GM18508 (cell line): ENCODE results near the gene BMAL1.

Experiments
- ATAC-seq: cut with Tn5 transposase; IDR thresholded peaks from one replicate; pipeline ENCODE4 v1.9.1; 2021; ENCODE audit warnings: moderate number of reproducible peaks; ENCODE audit not compliant: insufficient read depth, unreplicated experiment

BMAL1 gene

DNA sequence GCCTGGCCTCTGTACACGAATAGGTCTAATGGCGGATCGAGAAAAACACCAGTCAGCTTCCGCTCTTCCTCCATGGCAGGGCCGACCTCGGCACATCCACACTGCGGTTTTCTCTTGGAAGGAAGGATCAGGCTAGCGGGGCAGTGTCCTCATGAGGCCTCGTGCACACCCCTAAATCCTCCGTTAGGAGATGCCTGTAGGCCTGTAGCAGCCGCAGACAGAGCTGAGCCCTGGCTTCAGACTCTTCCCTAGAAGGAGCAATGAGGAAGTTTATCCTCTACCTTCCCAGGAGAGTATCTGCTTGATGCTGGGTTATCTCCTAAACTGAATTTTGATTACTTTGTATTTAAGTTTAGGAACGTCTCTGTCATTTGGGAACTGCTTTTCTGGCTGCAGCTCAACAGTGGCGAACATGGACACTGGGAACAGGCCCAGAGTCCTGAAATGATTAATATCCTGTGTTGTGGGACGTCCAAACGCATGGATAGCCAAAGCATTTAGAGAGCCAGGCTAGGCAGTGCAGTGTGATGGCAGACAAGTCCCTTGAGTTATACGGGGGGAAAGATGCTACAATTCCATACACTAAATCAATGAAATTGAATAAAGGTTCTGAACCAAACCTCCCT is 16.5 kb upstream of the BMAL1 start:
- ATAC-seq: no peak

DNA sequence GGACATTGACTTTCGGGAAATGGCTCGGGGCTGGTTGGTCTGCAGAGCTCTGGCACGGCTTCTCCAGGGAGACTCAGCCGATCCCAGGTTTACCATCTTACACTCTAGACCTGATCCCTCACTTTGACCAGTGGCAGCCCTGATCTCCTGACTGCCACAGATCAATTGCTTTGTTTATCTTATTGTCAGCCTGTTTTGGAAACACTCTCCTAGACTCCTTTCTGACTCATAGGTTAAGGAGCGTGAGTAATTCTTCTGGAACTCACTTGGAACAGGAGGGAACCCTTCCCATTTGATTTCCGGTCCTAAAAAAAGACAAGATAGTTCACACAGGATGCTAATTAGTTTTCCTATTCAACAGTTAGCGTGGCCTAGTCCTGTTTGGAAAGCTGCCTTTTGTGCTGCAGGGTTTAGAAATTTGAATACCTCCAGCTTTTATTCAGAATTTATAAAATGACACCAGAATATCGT is 16.0 kb upstream of the BMAL1 start:
- ATAC-seq: no peak

DNA sequence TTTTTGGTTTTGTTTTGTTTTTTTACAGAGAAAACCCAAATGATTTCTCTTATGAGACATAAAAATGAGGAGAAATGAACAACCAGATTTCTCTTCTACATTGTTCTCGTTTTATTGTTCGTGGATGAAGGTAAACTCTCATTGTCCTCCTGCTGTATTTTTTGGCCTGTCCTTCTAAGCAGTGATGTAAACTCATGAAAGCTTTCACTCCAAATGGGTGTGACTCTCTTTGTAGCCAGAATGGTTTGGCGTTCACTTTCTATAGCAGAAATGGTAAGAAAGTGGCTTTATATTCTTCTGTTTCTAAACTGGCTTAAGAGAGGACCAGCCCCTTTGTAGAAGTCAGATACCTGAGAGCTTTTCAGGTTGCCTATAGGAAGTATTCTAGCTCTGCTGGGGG is 15.5 kb upstream of the BMAL1 start:
- no peak for ATAC-seq

DNA sequence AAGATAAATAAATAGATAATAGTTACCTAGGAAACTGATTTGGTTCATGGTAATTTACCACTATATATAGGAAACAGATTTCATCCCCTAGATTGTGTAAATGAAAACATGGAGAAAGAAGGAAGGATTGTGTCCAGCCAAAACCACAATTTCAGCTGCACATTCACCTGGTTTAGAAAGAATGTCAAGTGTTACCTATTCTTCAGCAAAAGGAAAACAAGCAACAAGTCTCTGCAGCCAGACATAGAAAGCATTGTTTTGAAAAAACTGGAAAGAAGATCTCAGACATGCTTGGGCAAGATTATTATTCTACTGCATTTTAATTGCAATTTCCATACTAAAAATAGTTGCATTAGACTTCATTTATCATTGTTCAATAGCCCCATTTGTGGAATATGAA is 8.8 kb upstream of the BMAL1 start:
- ATAC-seq: no peak

DNA sequence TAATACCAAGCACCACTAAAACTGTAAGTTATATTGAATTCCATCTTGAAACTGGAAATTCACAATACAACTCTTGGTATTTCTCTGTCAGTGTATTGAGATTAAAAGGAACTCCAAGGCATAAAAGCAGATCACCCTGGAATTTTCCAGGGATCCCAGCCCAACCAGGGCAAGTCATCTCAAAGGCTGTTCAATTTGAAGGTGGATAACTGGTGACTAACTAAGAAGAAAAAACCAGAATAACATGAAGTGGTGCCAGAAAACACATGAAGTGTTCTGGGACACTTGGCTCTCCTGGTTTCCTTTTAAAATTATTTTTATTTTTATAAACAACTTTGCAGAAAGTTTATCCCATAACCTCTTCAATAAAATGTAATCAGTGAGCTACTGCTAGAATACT is 7.8 kb upstream of the BMAL1 start:
- no peak for ATAC-seq

DNA sequence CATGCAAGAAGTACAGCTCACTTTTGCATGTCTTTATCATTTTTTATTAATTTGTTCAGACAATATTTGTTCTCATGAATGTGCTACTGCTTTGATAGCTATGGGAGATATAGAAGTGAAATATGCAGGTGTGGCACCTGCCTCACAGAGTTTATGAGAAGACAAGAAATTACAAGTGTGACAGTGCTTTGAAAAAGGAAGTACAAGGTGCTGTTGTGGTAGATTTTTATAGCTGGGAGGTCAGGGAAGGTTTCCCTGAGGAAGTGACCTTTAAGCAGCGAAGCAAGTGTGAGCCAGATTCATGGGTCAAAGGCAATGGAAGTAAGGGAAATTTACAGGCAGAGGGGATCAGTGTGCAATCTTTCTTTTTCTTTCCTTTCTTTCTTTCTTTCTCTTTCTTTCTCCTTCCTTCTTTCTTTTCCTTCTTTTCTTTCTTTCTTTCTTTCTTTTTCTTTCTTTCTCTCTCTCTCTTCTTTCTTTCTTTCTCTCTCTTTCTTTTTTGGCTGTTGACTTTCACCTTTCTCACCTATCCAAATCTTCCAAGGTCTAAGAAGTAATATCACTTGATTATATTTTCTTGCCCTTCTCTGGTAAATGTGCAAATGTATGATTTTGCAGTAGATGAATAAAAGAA is 6.4 kb upstream of the BMAL1 start:
- ATAC-seq: no peak

DNA sequence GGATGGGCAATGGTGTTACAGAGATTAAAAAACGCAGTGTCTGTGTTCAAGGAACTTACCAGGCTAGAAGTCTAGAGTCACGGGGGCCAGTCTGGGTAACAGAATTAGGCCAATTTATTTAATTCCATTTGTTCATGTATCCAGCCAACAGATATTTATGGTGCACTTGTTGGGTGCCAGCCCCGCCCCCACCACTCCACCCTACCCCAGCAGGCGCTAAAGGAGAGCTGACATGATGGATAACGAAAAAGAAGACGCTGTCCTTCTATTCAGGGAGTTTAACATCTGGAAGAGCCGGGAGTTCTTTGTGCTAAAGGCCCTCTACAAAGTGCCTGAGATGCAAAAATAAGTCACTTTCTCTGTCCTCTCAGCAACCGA is 1.1 kb upstream of the BMAL1 start:
- no peak for ATAC-seq

DNA sequence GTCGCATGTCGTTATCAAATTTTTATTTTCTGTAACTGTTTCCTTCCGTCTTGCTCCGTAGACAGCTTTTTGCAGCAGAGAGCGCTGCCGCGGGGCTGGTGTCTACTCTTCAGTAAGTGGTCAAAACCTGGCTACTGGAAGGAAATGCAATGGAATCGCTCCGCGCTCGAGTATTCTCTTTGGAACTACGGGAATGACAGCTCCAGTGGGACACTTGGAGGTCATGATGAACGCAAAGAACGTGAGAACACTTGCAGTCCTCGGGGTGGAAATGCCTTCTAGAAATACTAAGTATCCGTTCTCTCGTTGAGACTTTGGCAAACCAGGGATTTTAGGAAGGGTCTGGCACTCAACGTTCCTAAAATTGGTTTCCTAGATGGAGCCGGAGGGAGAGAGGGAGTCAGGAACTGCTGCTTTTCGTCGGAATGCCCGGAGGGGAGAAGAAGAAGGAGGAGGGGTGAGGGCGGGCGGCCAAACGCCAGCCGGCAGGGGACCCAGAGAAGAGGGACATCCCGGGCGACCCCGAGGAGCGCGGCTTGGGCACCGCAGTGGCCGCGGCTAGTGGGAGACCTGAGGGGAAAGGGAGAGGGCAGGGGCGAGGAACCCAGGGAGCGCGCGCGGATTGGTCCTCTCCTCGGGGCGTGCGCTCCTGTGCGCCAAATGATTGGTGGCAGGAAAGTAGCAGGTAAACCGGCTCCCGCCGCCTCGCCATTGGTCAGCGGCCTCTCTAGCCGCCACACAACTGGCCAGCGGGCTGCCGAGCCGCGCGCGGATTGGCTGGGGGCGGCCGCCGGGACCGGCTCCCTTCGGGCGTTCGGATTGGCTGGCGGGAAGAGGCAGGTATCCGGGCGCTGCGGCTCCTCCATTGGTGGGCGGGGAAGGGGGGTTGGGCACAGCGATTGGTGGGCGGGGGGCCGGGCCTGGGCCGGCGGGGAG is 490 bp upstream of the BMAL1 start:
- ATAC-seq: peak; percentile 82

DNA sequence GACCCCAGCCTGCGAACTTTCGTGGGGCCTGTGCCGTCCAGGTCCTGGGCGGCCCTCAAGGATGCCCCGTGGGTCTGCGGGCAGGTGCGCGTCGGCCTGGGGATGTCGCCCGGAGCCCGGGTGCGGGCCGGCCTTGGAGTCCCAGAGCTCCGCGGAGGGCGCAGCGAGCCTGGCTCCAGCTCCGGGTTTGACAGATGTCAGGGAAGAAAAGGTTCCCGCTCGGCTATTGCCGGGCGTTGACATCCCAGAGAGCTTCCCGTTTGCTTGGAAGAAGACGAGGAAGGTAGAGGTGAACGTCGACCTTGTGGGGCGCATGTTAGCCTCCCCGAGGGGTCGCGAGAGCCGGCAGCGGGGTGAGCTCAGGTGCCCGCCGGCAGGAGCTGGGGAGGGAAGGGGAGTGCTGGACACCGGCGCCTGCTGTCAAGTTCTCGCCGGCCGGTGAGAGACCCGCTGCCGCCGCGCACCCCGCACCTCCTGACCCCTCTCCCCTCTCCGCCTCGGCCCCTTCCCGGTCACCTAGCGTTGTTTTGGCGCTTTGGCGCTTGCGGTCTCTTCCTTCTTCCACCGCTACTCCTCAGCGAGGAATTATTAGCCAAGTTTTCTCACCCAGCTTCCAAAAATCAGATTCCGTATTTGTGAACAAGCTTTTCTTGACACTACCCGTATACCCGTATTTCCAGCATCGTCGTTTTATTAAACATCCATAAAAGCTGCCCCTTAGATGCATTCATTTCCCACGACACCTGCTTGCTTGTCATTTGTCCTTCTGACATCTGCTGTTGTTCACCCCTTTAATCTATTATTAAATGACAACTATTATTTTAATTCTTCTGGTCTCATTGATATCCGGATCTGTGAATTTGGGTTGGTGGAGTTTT is 1.3 kb downstream of the BMAL1 start:
- ATAC-seq: no peak

DNA sequence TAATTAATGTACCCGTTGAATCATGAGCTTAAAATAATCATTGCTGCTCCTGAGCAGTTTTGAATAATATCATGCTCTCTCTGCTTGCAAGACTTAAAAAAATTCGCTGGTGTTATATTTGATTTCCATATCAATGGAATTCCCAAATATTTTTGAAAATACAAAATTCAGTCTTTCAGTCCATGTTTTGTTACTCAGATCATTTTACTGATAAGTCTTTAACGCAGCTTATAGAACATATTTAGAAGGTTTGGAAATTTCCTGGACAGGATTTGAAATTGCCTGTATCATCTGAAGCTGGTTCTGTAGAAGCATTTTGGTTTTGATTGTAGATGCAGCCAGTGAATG is 1.9 kb downstream of the BMAL1 start:
- ATAC-seq: no peak

DNA sequence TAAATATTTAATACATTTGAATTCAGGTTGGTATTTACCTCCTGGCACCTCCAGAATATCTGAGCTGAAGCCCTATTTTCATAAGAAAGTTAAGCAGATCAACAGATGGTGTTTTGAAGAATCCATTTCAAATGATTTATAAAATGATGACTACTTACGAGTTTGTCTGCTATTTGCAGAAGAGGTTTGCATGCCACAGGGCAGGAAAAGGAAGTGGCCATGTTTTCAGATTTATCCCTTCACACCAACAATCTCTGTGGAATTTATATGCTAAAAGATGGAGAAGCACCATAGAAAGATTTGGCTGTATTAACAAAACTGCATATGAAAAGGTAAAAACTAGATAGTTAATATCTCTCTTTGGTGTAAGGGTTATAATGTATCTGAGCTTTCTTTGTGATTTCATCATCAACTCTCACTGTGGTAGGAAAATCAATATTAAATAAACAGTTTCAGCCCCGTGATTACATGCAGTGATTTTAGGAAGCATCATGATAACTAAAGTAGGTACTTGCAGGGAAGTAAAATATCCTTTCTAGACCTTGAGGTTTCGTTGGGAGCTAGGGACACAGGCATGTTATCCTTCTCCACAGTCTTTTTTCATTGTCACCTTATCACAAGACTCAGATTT is 2.6 kb downstream of the BMAL1 start:
- no peak for ATAC-seq

DNA sequence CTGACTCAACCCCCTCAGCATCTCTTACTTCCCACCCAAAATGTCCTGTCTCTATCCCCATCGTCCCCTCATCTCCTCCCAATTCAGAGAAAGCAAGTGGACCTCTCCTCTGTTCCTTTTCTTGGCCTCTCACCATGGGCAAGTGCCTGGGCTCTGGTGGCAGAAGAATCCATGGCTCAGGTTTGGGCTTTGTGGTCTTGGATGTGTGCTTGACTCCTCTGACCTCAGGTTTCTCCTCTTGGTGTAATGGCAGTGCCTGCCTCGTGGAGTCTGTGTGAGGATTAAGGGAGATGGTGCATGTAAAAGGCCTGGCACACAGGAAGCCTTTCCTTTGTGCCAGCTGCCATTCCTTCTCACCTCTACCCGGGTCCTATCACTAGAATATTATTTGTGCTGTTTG is 3.2 kb downstream of the BMAL1 start:
- ATAC-seq: no peak

DNA sequence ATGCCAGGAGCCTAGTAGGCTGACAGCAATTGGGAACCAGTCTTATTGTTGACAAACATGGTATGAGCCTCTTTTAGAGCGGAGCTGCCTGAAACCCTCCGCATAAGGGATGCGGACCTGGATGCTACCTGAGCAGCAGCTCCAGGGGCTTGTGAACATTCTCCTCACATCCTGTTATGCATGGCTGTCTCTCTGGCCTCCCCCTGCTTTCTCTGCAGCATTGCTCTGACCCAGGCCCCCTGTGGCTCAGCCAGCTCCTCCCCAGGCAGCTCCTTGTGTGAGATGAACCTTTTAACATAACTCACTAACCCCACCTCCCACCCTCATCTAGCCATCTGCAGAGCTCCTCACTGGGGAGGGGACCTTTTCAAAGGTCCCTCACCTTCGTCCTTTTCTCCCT is 6.0 kb downstream of the BMAL1 start:
- no peak for ATAC-seq

DNA sequence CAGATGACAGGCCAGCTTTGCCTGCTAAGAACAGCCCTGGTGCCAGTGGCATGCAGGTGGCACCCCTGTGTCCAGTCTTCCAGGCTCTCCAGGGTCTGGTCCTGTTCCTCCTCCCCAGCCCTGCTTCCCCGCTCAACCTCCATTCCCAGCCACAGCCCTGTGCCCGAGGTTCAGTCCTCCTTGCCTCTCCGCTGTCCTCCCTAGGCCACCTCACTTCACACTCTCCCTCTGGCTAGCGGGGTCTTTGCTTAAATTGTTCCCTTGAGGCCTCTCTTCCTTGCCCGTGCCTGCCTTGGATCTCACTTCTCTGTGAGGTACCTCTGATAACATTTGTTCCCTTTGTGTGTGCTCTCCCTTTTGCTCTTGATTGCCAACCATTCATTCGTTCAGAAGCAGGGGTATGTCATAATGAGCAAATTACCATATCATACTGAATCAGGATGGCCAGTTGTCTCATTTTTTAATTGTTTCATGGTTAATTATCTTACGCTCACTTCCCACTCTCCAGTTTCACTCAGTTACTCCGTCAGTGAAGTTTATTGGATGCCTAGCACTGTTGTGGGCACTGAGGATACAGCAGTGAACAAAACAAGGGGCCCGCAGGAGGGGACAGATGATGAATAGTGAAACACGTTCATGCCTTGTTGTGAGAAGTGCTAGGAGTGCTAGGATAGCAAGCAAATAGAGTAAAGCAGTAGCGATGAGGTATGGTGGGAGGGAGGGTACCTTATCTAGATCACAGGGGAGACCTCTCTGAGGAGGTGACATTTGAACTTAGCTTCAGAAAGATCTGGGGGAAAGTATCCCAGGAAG is 7.4 kb downstream of the BMAL1 start:
- ATAC-seq: no peak

DNA sequence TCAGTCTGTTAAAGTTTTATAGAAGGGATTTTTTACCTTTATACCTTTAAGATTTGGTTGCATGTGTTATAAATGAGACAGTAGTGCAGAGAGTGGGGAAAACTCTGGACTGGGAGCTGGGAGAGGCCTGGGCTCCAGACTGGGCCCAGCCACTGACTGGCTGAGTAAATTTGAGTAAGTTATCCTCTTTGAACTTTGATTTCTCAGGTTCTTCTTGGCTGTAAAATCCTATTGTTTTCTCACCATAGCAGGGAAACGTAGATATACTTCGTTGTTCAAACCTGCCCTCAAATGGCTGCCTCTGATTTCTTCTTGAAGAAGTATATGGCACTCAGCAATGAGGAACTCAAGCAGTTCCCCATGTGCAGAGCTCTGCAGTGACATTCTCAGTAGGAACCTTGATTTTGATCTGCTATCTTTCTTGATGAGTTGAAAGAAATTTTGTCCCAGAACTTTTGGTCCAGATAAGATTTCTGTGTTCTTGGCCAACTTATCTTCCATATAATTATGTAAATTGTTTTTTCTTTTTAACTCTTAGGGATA is 8.8 kb downstream of the BMAL1 start:
- no peak for ATAC-seq

DNA sequence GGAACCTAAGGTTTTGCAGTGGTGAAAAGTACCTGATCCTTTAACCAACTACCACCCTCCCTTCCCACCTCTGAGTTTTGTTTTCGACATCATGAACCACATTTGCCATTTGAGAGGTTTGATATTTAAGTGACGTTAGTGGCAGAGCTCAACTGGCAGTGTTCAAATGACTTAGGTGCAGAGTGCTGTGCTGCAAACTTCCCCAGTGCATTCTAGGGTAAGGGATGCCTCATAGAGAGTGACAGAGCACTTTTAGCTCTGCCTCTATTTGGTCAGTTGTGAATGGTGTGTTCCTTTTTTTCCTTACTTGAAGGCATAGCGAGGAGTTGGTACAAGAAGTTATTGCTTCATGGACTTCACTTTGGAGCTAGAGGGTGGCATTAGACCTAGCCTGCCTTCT is 9.4 kb downstream of the BMAL1 start:
- no peak for ATAC-seq

DNA sequence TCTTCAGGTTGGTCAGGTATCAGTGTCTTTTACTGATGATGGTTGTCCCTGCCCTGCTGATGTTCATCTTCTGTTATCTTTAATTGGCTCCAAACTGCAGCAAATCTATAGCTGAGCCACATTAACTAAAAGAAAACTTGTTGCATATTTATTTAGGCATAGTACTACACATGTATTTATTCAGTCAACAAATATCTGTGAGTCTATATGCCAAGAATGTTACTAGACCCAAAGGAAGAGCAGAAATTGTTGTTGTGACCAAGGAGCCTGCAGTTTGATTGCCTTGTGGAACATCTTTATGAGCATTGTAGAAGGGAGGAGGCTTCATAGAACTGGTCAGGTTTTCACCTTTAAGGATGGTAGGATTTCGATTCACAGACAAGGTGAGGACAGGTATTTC is 10.1 kb downstream of the BMAL1 start:
- ATAC-seq: no peak

DNA sequence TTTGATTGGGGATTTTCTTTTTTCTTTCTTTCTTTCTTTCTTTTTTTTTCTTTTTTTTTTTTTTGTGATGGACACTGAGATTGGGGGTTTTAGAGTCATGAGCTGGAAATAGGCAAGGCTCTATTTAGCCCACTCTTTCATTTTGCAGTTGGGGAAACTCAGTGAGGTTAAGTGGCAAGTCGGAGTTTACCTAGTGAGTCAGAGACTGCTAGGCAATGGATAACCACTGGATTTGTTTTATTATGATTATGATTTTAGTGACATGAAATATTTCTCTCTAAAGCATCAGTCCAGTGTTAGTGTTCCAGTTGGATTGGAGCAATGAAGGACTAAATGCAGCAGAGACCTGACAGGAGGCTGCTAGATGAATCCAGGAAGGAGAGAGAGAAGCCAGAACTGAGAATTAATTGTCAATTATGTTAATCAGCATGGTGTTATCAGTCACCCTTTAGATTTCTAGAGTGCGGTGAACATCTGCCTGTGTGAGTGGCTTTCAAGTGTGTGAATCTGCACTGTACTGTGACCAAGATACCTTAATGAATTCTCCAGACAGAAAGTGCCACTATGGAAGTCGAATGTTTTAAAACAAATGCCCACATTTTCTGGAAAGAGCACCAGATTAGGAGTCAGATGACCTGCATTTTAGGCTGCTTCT is 10.9 kb downstream of the BMAL1 start:
- no peak for ATAC-seq
